OCI-LY7 (cell line): Measurements from ENCODE around the gene NAA25.

Experiments
- CTCF ChIP-seq: fragments of 200-600 bp; sonication (generic); conservative IDR thresholded peaks from 2 replicates; pipeline ENCODE4 v1.5.1; 2014; ENCODE audit warnings: mild to moderate bottlenecking, antibody characterized with exemption, low read length, moderate library complexity, mixed read lengths
- EZH2phosphoT487 ChIP-seq: fragments of 200-600 bp; sonication (generic); IDR thresholded peaks from 2 replicates; pipeline ENCODE4 v1.6.1; 2018; ENCODE audit warnings: low read depth, borderline replicate concordance, mild to moderate bottlenecking, mixed run types, antibody characterized with exemption, low read length, moderate library complexity, mixed read lengths

- TF ChIP-seq CTCF (no peak), EZH2phosphoT487 (no peak)
Observed at GRCh38 chr12:111991946-111992345, 116.6 kb downstream of the NAA25 start.
